IPS DF 4.7 (cell line): ENCODE measurements around the gene LYZL1.
"Not testable (repeated sequence)": the region's sequence is repeated elsewhere in the genome, so short reads cannot be mapped to it uniquely, and the experiment has no call there.

Source experiments
- DNase-seq: peaks from one replicate; pipeline ENCODE4 v3.0.0-alpha.2; 2013; ENCODE audit warnings: low spot score; ENCODE audit errors: extremely low read depth

LYZL1 gene

GRCh38 chr10:29288906-29289305 is at the start of gene LYZL1:
TSS of gene LYZL1 (plus strand) at chr10:29289070. CDS start at chr10:29291868, 2,798 bp downstream.
- DNase-seq = not testable (repeated sequence)

- DNase-seq = peak; percentile 46
These were observed 49.0 kb upstream of the LYZL1 start for GRCh38 chr10:29239569-29240472.

GRCh38 chr10:29240986-29241660 is 47.7 kb upstream of the LYZL1 start:
- DNase-seq = no peak

- DNase-seq = no peak
These were observed 46.9 kb upstream of the LYZL1 start for GRCh38 chr10:29241925-29242324.

GRCh38 chr10:29243066-29243465 is 45.8 kb upstream of the LYZL1 start:
- no peak for DNase-seq

GRCh38 chr10:29243750-29244149 is 45.1 kb upstream of the LYZL1 start:
- DNase-seq = no peak

GRCh38 chr10:29244978-29245377 is 43.9 kb upstream of the LYZL1 start:
- DNase-seq = no peak

- no peak for DNase-seq
These were observed 43.4 kb upstream of the LYZL1 start for GRCh38 chr10:29245476-29245875.

GRCh38 chr10:29246449-29246848 is 42.4 kb upstream of the LYZL1 start:
- no peak for DNase-seq

GRCh38 chr10:29248158-29248557 is 40.7 kb upstream of the LYZL1 start:
- DNase-seq = no peak

- DNase-seq = no peak
These were observed 39.9 kb upstream of the LYZL1 start for GRCh38 chr10:29249018-29249417.

GRCh38 chr10:29250066-29250465 is 38.8 kb upstream of the LYZL1 start:
- no peak for DNase-seq

GRCh38 chr10:29252811-29253689 is 35.8 kb upstream of the LYZL1 start:
- no peak for DNase-seq

- DNase-seq = no peak
These were observed 35.2 kb upstream of the LYZL1 start for GRCh38 chr10:29253690-29254029.

GRCh38 chr10:29254123-29255046 is 34.5 kb upstream of the LYZL1 start:
- DNase-seq = no peak

GRCh38 chr10:29255104-29255503 is 33.8 kb upstream of the LYZL1 start:
- no peak for DNase-seq

GRCh38 chr10:29256019-29256418 is 32.9 kb upstream of the LYZL1 start:
- no peak for DNase-seq

- no peak for DNase-seq
These were observed 32.3 kb upstream of the LYZL1 start for GRCh38 chr10:29256586-29256985.

- no peak for DNase-seq
These were observed 31.6 kb upstream of the LYZL1 start for GRCh38 chr10:29257106-29257783.

GRCh38 chr10:29257784-29258135 is 31.1 kb upstream of the LYZL1 start:
- no peak for DNase-seq
